HG02798 (cell line): Measurements from ENCODE around the gene MUC4.

ENCODE experiments used
- ATAC-seq: cut with Tn5 transposase; IDR thresholded peaks from one replicate; pipeline ENCODE4 v1.9.1; 2021; ENCODE audit warnings: mild to moderate bottlenecking; ENCODE audit not compliant: unreplicated experiment, poor library complexity

Gene MUC4, protein sequence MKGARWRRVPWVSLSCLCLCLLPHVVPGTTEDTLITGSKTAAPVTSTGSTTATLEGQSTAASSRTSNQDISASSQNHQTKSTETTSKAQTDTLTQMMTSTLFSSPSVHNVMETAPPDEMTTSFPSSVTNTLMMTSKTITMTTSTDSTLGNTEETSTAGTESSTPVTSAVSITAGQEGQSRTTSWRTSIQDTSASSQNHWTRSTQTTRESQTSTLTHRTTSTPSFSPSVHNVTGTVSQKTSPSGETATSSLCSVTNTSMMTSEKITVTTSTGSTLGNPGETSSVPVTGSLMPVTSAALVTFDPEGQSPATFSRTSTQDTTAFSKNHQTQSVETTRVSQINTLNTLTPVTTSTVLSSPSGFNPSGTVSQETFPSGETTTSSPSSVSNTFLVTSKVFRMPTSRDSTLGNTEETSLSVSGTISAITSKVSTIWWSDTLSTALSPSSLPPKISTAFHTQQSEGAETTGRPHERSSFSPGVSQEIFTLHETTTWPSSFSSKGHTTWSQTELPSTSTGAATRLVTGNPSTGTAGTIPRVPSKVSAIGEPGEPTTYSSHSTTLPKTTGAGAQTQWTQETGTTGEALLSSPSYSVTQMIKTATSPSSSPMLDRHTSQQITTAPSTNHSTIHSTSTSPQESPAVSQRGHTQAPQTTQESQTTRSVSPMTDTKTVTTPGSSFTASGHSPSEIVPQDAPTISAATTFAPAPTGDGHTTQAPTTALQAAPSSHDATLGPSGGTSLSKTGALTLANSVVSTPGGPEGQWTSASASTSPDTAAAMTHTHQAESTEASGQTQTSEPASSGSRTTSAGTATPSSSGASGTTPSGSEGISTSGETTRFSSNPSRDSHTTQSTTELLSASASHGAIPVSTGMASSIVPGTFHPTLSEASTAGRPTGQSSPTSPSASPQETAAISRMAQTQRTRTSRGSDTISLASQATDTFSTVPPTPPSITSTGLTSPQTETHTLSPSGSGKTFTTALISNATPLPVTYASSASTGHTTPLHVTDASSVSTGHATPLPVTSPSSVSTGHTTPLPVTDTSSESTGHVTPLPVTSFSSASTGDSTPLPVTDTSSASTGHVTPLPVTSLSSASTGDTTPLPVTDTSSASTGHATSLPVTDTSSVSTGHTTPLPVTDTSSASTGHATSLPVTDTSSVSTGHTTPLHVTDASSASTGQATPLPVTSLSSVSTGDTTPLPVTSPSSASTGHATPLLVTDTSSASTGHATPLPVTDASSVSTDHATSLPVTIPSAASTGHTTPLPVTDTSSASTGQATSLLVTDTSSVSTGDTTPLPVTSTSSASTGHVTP (N-terminal part only)

DNA sequence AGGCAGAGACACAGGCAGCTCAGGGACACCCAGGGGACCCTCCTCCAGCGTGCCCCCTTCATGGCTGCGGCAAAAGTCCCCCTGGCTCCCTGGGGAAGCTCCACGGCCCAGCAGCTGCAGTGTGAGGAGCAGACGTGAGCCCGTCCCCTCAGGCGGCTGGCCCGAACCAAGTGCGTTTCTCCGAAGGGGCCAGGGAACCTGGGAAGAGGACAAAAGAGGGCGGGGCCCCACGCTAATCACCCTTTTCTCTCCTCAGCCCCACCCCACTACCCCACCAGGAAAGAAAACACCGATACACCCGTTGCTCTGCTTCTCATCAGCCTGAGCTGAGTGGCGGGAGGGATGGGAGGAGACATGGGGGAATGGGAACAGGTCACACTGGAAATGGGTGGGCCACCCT lies at the start of gene MUC4:
MUC4 (minus strand) TSS at position 174 of the 400 bp plus-strand sequence; CDS start at position 62, 112 bp downstream.
- ATAC-seq = no peak

DNA sequence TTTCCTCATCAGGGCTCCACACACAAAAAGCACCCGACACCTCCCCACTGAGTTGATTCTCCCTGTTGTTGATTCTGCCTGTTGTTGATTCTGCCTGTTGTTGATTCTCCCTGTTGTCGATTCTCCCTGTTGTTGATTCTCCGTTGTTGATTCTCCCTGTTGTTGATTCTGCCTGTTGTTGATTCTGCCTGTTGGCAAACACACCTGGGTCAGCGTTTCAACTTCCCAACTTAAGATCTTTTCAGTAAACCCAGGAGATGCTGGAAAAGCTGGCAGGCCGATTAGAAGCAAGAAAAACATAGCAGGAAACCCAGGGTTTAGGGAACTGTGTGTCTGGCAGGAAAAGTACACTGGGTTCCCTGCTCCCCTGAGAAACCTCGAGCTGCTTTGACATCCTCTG lies 48.7 kb upstream of the MUC4 start:
- ATAC-seq = no peak

DNA sequence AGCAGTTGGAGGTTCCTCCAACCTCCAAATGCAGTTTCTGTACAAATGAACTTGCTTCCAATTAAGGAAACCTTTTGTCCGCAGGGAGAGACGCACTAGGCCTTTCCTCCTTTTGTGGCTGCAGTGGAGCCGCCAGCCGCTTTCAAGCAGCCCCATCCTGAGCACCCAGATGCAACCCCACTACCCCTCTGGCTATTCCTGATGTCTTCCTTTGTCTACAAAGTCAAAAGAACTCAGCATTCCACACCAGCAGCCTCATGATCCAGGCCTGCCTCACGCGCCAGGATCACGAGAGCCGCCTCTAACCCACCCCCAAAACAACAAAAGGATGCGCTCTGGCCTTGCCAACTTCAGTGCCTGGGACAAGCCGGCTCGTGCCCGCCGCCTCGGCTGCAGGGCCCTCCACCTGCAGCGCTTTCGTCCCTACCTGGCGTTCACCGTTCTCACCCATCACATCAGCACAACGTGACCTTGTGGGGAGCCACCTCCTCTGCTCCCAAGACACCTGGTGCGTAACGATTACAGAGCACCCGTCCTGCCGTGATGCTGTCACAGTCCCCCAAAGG lies 48.2 kb upstream of the MUC4 start:
- no peak for ATAC-seq

DNA sequence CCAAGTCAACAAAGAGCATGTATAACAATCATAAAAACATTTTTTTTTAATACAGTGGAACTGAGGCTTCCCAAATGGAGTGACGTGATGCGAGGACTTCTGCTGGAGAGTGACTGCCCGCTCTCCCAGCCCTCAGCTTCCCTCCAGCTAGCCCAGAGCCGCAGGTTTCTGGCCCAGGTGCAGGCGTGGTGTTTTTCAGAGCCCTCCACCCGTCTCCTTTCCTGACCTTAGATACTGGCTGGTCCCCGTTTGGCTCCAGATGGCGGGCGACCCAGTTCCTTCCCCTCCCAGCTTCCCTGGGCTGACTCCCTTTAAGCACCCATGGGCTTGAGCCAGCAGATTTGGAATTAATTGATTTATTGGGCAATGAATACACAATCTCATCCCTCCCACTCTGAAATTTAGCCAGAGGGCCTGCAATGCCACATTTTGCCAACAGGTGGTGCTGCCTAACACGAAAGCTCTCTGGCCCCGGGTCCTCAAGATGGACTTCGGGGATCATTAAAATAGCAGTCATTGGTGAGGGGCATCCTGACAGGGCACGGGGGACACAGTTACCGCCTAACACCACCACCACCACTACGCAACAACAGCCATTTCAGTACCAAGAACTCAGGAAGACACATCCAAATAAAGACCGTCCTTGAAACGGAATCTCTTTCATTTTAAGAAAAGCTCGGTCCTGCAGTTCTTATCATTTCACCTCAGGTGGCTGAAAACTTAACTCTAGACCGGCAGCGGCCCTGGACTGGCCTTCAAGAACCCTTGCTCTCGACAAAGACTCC lies 47.5 kb upstream of the MUC4 start:
- no peak for ATAC-seq

DNA sequence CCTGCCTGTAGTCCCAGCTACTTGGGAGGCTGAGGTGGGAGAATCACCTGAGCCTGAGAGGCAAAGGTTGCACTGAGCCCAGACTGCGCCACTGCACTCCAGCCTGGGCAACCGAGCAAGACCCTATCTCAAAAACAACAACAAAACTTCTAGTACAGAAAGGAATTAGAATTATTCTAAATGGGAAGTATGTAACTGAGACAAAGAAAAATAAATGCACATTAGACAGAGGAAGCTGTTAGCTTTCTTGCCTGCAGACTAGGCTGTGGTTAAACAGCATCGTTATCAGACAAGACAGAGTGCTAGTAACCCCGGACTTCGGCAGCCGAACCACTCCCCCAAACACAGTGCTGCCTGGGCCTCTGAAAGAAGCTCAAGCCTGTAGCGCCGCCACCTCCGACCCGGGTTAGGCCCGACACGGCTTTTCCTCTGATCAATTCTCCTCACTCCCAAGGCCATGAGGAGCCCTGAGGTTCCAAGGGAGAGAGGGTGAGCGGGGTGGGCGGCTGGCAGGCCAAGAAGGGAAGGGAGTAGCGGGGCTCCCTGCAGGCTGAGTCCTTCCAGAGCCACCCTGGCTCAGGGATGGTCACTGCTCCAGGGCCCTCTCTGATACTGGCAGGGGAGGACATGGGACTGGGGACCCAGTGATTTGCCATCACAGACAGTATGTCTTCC lies 44.8 kb upstream of the MUC4 start:
- ATAC-seq = no peak

DNA sequence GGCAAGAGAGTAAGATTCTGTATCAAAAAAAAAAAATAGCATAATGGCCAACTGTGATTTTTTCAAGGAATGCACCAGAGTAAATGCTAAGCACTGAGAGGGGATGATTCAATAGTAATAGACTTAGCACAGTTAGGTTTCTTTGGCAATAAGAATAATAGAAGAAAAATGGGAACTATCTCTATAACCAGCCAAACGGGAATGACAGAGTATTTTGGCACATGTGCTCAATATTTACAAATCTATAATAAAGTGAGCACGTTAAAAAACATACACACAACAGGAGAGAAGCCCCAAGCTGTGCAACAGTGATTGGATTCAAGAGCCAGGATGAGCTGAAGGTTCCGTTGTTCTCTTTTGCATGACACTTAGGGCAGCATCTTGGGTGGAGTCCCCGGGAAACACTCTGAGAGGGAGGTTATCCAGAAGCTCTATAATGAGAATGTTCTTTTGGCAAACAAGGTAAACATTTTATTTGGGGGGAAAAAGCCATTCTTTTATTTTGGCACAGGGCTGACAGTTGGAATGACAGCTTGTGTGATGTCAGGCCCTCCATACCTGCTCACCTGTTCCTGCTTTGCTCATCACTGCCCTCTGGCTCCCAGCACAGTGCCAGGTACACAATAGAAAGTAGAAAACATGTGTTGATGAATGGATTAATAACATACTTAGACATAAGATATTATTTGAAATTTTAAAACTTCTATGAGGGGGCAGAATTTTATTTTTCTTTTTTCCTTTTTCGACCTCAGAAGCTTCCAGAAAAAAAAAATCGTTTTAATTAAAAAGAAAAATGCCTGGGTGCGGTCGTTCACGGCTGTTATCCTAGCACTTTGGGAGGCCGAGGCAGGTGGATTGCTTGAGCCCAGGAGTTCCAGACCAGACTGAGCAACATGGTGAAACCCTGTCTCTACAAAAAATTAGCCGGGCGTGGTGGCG lies 44.0 kb upstream of the MUC4 start:
- no peak for ATAC-seq

DNA sequence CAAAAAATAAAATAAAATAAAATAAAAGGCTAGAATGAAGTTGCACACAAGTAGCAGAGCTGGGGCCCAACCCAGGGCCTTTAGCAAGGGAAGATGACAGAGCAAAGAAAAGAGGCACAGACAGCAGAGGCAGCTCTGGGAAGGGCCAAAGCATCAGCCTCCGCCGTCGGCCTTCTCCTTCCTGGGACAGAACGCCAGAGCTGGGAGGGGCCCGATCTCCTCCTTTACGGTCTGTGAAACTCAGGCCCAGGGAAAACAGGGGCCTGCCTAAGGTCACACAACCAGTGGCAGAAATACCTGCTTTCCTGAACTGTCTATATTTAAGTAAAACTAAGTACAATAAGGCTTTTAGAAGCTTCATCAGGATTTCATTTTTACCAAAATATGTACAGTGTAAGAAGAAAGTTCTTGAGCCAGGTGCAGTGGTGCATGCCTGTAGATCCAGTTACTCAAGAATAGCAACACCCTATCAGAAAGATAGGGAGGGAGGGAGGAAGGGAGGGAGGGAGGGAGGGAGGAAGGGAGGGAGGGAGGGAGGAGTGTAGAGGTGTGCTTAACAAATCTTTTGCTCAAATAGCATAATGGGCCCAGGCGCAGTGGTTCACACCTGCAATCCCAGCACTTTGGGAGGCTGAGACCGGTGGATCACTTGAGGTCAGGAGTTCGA lies 43.0 kb upstream of the MUC4 start:
- no peak for ATAC-seq

- ATAC-seq = no peak
Observed at GRCh38 chr3:195853996-195854395, 42.3 kb upstream of the MUC4 start.

DNA sequence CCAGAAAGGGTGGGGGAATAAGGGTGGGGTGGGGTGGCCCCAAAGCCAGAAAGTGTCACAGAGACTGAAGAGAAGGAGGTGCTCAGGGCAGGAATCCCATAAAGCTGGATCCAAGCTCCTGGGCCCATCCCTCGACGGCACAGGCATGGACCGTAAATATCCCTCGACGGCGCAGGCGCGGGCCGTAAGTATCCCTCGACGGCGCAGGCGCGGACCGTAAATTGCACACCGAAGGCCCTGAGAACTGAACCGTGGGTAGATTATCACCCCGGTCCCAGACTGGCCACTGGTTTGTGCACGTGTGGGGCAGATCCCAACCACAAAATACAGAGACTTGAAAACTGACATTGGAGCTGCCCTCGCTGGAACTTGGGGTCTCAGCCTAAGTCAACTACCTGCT lies 41.3 kb upstream of the MUC4 start:
- no peak for ATAC-seq

DNA sequence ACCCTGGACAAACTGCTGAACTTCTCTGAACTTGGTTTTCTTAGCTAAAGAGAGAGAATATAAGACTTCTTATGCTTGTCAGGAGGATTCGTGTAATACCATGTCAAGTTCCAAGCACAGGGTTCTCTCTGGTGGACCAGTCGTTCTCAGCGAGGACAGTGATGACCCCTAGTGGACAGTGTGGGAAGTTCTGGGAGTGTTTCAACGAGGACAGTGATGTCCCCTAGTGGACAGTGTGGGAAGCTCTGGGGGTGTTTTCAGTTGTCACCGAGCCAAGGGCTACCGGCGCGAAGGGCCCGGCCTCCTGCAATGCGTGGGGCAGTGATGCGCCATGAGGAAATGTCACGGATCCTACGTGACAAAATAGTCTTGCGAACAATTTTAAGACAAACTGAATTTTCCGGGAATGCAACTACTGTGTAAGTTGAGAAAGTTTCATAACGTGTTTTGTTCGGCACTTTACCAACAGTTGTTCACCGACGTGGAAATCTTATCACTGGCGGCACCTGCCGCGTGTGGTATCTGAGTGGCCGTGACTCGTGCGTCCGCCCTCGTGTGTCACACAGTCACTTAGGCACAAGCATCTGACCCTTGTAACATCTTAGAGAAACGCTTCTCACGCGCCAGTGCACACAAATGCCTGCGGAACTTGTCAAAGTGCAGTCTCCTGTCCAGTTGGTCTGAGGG lies 39.3 kb upstream of the MUC4 start:
- ATAC-seq = peak; percentile 90

- no peak for ATAC-seq
Observed at GRCh38 chr3:195849322-195850074, 37.8 kb upstream of the MUC4 start.

GRCh38 chr3:195847055-195847950 lies 35.6 kb upstream of the MUC4 start:
- no peak for ATAC-seq

- no peak for ATAC-seq
Observed at GRCh38 chr3:195845483-195845882, 33.8 kb upstream of the MUC4 start.

DNA sequence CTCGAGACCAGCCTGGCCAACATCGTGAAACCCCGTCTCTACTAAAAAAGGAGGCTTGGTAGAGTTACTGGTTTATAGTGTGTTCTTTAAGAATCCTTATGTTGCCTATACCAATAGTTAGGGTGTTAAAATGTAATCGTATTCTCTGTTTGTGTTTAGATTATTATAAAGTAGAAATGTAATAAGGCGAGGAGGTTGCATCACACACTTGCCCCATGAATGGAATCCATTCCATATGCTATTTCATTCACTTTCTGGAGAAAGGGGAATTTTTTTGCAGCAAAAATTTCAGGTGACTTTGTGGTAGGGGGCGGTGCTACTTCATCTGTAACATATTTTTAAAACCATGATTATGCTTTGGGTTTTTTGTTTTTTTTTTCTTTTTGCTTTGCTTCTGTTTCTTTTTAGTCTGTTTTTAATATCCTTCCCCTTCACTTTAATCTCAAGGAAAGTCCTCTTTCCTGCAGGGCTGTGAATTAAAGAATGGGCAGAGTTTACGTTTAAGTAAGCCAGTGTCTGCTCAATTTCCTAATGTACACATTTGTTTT lies 33.0 kb upstream of the MUC4 start:
- no peak for ATAC-seq
